Measurements from ENCODE around the gene KRT76.

The KRT76 gene

DNA sequence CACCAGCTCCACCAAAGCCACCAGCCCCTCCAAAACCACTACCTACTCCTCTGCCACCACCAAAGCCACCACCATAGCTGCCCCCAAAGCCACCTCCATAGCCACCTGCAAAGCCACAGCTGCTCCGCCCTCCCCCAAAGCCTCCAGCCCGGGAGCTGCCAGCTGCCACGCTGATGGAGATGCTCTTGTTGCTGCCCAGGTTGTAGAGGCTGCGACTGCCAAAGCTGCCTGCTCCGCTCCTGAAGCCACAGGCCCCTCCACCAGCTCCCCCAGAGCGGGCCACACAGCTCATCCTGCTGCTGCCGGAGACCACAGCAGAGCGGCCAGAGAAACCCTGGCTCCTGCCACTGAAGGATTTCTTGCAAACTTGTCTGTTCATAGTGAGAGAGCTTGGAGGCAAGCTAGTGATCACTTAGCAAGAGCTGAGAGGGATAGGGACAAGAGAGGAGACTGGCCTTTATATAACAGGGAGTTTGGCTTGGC is at the start of gene KRT76:
KRT76 (minus strand) TSS at position 433 of the 483 bp plus-strand sequence; CDS start at position 379, 54 bp downstream.
- DNase-seq: no peak

DNA sequence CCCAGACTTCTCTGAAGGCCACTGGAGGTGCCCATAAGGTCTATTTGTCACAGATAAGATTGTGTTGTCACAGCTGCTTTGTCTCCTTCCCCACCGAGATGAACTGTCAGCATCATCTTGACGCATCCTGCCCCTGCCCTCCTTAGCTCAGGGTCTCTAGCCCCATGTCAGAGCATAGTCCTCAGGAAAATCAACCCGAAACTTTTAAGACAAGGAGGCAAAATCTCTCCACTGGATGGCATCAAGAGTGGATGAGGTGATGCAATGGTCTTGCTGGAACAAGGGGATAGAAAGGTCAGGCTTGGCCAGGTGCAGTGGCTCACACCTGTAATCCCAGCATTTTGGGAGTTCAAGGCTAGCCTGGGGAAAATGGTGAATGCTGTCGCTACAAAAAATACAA is 48.8 kb upstream of the KRT76 start:
- no peak for DNase-seq

DNA sequence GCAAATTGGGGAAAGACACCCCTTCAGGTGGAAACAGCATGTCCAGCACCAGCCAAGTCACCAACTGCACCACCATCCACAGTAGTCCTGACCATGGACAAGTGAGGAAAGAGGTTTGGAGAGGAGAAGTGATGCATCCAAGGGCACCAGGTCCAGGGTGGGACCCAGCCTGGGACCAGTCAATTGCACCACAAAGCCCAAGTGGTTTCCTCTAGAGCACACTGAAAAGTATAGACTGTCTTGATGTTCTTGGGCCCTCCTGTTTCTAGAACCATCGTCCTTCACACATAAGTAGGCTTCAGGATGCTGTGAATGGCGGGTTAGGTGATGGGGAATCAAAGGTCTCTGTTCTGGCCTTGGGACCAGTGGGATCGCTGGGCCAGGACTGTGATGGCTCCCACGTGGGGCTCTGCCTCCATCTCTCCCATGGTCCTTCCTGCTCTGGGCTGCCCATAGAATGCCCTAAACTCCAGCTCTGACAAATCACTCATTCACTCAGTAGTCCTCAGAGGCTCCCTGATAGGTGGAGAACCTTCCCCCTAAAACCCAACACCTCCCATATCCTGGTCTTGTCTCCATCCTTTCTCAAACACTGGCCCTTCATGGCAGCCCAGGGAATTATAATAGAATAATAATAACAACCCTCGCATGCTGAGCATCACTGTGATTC is 47.7 kb upstream of the KRT76 start:
- DNase-seq: no peak

DNA sequence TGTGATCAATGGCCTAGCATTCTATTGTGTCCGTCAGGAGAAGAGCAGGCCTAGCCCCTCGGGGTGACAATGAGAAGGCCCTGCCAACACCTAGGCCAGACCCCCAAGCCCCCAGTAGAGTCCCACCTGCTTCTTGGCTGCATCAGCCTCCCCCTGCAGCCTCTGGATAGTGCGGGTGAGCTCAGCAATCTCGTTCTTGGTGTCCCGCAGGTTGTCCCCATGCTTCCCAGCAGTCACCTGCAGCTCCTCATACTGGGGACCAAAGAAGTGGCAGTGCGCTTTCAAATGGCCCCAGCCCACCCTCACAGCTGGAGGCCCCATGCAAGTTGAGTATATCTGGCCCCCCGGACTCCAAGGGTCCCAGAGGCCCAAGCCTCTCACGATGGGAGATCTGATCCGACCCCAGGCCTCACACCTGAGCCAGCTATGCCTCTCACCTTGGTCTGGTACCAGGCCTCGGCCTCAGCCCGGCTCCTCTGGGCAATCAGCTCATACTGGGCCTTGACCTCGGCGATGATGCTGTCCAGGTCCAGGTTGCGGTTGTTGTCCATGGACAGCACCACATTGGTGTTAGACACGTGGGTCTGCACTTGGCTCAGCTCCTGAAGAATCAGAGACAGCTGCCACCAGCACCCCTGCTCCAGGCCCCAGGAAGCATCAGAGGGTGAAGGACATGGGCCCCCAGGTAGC is 46.8 kb upstream of the KRT76 start:
- DNase-seq: no peak

DNA sequence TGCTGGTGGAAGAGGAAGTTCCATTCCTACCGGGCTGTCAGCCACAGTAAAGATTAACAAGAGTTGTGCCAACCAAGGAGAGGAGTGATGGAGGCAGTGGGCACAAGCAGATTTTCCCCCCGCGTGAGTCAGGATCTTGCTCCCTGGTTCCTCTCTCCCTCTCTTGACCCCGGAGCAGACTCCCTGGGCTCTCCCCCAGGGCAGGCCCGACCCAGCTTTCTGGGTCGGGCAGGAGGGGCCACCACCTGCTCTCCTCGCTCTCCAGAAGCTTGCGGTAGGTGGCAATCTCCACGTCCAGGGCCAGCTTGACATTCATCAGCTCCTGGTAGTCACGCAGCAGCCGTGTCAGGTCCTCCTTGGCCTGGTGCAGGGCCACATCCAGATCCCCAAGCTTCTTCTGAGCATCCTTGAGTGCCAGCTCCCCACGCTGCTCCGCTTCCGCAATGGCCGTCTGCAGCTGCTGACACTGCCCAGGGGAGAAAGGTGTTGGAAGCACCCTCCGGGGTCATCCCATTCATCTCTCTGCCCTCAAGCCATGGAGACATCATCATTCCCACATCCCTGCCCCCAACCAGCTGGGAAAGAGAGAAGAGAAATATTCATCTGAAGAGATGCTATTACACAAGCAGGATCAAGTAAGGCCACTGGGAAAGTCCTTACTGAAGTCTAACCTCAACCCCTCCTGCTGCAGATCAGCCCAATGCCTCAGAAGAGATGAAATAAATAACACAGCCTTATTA is 45.8 kb upstream of the KRT76 start:
- no peak for DNase-seq

DNA sequence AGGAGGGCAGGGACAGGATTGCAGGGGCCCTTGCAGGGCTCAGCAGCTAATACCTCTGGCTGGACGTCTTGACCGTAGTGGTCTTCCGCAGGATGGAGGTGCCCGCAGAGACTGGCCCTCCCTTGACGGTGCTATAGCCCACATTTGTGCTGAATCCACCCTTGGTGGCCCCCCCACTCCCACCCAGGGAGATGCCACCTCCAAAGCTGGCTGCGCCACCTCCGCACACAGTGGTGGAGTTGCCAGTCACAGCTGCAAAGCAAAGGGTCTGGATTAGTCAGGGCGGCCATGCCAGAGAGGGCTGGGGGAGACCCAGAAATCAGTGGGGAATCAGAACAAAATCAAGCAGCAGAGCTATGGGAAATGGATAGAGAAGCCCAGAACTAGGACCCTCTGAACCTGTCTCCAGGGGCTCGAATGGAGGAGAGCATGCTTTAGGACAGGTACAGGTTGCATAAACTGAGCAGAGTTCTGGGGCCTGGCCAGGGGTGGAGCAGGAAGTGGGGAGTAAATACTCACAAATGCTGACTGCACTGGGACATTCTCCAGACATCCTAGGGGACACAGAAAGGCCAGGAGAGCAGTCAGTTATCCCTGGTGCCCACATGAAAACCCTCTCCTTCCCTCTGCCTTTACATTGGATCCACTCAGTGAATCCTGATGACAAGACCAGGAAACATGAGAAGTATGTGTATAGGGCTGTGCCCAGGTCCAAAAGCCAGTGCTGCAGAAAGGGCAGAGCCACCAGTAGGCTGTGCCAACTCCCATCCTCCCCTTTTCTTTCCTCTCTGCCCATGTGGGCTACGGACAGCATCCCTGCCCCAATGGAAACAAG is 44.9 kb upstream of the KRT76 start:
- no peak for DNase-seq

DNA sequence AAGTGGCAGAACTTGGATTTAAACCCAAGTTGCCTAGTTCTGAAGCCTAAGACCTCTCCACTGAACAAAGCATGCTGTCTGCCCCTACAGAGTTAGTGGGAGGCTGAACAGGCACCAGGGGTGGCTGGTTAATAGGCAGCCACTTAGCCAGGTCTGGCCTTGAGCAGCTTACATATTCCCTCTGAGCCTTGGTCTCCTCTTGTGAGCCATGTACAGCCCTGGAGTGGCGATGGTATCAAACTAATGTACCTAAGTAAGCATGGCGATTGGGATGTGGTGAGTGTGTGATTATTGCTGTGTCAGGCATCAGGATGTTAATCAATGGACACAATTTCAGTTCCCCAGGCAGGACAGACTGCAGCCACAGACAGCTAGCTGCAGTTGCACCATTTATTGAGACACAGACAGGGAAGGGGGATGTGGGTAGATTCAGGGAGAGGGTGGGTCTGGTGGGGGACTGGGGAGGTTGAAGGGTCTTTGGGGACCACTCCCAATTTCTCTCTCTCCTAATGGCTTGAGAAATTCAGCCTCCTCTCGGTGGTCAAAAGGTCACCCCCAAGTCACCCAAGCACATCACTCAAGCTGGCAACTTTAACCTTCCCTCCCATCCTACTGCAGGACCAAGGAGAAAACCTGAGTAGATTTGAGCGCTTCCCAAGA is 44.1 kb upstream of the KRT76 start:
- no peak for DNase-seq

DNA sequence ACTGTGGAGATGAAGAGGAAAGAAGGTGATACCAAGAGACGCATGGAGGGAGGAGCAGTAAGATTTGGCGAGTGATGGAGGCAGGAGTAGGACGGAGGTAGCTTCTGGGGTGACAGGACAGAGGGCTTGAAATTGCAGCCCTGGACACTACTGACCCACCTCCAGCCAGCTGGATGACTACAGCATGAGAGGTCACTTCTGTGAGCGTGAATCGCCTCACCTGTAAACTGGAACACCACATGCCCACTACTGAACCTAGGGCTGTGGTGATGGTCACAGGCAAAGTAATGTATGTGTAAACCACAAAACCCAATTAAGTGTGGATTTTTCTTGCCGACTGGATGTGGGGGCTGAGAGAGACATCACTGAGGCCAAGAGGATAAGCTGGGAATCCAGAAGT is 43.4 kb upstream of the KRT76 start:
- no peak for DNase-seq

DNA sequence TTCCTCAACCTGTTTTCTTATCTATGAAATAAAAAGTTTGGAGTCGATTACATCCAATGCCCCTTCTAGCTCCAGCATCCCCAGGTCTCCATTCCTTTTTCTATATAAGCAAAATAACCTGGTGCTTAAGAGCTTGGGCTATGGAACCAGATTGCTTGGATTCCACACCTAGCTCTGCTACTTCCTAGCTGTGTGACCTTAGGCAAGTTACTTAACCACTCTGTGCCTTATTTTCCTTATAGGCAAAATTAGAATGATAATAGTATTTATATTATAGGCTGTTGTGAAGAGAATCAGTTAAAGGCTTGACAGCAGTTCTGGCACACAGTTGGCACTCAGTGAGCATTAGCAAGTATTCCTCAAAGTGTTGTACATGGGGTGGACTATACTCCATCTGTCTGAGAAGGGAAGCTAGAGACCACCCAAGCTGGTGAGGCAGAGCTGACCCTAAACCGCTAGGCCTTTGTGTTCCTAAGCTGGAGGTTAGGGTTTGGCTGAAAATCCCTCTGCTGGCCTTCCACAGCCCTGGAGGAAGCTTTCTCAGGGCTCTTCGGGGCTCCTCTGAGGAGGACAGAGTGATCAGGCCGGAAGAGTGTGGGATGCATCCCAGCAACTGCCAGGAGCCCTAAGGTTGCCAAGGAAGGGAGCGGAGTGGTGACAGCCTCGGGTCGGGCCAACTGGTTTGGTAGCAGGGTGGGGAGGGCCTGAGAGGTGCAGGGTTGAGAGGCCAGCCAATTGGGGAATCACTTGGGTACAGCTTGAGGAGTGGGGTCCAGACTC is 42.8 kb upstream of the KRT76 start:
- DNase-seq: no peak

DNA sequence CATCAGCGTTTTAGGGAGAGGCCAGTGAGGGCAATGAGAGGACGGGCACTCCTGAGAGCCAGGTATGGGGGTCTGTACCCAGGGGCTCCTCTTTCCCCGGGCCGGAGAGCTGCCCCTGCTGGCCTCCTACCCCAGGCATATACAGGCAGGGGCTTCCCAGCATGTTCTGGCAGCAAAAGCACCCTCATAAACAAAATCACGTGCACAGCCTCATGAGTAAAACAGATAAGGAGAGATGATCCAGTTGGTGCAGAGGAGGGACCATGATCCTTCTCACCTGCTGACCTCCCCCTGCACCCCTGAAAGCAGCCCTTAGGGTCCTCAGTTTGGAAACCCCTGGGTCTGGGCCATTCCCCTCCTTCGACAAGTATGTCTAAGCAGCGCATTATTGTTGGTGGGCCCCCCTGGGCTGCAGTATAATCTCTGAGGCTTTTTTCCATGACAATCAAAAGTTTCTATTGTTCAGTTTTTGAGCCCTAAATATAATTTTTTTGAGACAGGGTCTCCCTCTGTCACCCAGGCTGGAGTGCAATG is 41.8 kb upstream of the KRT76 start:
- no peak for DNase-seq

DNA sequence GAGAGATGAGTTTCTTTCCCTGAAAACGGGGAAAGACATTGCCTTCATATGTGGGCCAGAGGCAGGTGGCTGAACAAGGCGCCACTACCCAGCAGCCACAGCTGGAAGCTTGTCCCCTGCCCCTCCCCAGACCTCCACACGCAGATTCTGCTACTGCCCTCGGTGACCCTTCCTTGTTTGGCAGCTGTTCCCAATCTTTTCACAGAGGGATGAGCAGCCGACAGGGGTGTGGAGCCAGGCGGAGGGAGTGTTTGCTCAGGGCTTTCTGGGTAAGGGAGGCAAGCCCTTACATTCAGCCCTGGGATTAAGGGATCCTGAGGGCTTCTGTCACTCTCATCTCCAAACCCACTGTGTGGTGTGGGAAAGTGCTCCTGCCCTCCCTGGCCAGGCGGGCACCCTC is 41.2 kb upstream of the KRT76 start:
- no peak for DNase-seq

DNA sequence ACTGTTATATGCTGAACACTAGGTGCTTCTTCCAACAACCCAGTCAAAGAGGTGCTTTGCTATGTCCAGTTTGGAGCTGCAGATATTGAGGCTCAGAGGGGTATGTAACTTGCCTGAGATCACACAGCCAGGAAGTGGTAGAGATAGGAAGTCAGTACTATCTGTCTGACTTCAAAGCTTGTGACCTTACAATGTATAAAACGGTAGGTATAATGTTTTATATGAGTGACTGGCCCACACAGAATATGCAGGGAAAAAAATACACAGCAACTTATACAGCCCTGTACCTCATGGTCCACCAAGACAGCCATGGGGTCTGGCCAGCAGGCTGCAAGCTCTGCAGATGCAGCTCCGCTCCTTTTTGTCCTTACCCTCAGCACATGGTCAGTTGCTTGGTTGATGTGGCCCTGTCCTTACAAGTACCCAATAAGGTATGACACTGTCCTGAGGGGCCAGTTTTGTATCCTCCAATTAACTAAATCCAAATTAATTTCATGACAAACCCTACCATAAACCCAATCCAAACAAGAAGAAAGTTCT is 40.6 kb upstream of the KRT76 start:
- no peak for DNase-seq

DNA sequence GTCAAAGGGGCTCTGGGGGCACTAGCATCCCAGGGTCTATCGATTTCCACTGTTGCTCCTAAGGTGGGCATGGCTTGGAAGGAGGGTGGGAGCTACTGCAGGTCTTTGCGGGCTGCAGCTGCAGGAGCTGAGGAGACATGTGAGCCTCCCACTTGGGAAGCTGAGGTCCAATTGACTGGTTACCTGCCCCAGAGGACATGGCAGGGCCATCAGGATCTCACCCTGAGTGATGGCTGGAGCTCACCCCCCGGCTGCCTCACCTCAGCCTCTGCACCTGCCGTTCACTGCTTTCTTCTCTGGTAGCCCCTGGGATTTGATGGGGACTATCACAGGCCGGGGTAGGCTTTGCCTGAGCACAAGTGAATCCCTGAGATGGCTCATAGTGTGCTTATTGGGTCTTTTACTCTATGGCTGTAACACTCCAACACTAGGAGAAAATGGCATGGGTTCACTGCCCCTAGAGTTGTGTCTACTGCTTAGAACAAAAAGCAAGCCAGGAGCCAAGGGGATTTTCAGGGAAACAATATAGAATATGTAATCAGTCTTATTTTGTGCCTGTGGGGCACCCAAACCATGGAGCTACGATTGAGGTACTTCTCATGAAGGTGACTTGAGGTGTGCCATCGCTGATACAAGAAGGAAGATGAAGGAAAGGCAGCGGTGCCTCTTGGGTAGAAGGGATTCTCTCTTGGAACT is 40.0 kb upstream of the KRT76 start:
- no peak for DNase-seq

DNA sequence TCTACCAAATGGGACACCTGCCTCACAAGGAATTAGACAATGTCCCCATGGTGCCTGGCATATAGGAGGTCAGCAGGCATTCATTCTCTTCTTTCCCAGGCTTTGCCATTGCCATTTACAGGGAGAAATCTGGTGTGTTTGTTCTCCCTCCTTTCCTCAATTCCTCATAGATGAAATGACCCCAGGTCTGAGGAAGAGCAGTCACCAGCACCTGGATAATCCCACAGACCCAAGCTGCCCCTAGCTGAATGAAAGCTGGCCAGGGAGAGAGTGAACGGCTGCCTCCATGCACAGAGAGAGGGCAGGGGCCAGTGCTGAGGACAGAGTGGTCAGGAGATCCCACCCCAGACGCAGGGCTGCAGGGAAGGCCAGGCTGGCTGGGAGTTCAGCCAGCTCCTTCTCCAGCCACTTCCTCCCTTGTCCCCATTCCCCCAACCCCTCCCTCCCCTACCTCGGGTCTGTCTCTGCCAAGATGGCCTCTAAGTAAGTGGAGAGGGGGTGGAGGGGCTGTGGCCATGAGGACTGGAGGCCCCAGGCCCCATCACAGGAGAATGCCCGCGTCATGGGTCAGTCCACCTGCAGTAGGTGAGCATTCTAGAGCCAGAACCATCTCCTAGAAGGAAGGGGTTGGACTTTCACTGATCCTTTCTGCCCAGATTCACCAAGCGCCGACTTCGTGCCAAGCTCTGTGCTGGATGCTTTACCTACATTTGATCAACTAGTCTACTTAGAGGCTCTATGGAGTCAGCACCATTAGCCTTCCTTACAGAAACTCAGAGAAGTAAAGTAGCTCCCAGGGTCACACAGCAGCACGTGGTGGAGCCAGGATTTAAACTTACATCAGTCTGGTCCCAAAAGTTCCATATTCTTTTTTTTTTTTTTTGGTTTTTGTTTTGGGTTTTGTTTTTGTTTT is 38.8 kb upstream of the KRT76 start:
- no peak for DNase-seq

DNA sequence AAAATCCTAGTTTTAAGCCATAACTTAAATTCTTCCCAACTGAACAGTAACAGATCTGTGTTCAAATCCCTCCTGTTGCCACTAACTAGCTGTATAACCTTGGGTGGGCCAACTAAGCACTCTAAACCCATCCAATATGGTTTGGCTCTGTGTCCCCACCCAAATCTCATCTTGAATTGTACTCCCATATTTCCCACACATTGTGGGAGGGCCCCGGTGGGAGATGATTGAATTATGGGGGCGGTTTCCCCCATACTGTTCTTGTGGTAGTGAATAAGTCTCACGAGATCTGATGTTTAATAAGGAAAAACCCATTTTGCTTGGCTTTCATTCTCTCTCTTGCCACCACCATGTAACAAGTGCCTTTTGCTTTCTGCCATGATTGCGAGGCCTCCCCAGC is 38.0 kb upstream of the KRT76 start:
- DNase-seq: no peak

DNA sequence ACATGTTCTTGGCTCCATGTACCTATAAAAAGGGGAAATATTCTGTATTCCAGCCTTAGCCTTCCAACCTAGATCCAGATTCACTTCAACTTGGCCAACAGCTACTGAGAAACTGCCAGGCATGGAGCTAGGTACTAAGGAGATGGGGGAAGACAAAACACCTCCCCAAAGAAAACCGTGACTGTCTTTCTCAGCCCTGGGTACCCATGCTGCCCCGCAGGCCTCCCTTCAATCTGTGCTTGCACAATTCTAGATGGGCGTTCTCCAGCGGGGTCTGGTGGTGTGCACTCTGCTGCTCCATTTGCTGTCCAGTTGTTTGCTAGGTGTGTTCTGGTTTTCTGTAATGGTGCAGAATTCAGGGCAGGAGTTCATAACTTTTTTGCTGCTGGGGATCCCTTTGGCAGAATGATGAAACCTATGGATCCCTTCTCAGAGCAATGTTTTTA is 37.6 kb upstream of the KRT76 start:
- DNase-seq: no peak

DNA sequence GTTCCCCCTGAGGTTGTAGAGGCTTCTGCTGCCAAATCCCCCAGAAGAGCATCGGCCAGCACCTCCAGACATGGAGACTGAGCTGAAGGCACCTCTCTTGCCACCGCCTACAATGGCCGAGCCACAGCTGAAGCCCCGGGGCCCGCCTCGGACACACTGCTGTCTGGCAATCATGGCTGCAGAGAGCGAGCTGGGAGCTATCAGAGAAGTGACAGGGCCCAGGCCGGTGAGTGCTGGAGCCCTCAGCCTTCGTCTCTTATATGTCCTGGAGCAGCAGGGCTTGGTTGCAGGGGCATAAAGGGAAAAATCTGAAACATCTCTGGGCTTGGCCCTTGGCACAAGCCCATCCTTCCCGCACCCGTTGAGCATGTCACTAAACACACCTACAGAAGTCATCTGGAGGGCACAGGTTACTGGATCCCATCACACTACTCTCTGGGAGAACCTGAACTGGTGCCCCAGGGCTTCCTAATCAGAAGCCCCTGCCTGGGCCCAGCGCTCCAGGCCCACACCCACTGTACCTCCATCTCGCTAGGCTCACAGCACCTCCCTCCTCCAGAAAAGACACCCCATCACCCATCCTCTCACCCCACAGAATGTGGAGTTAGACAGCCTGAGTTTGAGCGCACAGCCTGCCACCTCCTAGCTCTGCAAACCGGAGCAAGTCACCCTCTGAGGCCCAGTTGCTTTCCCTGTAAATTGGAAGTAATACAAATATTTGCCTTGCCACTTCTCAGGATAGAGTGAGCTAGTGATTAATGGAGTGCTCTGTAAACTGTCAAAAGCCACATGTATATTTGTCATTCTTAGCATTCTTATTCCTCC is 37.0 kb upstream of the KRT76 start, which contains the start of gene KRT4:
KRT4 (minus strand) TSS at position 232 of the 825 bp plus-strand sequence; CDS start at position 174, 58 bp downstream.
- DNase-seq: peak; percentile 56

DNA sequence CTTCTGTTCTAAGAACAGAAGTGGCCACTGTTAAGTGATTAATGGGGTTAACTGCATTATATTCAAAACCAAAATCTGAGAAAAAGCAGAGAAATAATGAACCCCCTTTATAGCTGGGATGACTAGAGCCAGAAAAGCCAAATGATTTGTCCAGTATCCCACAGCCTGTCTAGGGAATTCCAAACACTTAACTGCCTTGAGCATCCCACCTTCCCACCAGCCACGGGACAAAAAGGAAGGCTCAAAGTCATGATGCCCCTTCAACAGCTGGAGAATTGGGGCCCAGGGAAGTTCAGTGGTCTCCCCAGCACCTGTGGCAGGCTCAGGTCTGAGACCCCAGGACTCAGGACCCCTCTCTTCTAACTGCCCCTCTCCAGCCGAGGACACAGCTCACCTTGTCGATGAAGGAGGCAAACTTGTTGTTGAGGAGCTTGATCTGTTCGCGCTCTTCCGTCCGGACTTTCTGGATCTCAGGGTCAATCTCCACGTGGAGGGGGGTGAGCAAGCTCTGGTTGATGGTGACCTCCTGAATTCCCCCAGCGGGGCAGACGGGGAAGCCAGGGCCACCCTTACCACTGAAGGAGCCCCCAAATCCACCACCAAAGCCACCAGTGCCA is 36.2 kb upstream of the KRT76 start:
- DNase-seq: no peak
